Testis (tissue), 2 donors: Measurements from ENCODE around the gene FOXN4.

Experiments used
- POLR2A ChIP-seq: fragments of 450-650 bp; IDR thresholded peaks from one replicate; pipeline ENCODE4 v1.6.1; 2017; ENCODE audit warnings: antibody characterized with exemption, mild to moderate bottlenecking, moderate library complexity
- TF ChIP-seq, protein P1 (sequence below), 3 experiments: fragments of 450-650 bp in 2 of 3; fragments of 200-600 bp in 1 of 3; sonication (generic) in 1 of 3; IDR thresholded peaks; one replicate each; pipeline ENCODE4 v1.5.1; 2016 to 2019; ENCODE audit warnings: antibody characterized with exemption in 3 of 3, mild to moderate bottlenecking in 2 of 3, moderate library complexity in 1 of 3

DNA sequence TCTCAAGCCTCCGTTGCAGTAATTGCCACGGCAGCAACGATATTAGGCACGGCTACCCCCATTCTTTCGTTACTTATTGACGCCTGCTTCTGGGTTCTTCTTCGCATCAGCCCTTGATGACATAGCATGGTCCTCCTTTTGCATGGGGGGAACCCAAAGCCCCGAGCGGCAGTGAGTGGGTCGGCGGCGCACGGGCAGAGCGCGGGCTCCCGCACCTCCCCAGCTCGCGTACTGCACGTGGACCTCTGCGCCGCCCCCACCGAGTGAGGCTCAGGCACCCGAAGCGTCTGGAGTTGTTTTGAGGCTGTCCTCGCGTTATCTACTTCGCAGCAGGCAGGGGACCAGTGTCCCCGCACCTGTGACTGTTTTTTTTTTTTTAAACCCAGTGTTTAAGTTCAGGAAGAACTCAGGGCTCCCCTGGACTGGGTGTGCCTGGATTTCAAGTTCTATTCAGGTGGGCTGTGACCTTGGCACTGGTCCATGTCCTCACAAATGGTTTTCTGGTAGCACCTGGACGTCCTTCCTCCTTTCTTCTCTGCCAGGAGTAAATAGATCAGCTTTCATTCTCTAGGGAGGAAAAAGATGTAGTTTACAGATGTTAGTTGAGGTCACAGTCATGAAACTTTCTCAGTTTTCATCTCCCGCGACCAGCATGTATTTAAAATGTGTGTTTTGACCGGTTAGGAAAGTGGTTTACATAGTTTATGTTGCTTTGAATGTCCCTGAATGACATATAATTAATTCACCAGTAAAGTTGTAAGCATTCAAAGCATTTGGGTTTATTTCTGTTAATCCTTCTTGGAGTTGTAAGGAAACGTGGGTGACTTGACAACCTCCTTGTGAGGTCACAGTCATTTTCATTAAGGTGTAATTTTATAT lies 1.4 kb upstream of the FOXN4 start:
- TF ChIP-seq, protein P1, sequence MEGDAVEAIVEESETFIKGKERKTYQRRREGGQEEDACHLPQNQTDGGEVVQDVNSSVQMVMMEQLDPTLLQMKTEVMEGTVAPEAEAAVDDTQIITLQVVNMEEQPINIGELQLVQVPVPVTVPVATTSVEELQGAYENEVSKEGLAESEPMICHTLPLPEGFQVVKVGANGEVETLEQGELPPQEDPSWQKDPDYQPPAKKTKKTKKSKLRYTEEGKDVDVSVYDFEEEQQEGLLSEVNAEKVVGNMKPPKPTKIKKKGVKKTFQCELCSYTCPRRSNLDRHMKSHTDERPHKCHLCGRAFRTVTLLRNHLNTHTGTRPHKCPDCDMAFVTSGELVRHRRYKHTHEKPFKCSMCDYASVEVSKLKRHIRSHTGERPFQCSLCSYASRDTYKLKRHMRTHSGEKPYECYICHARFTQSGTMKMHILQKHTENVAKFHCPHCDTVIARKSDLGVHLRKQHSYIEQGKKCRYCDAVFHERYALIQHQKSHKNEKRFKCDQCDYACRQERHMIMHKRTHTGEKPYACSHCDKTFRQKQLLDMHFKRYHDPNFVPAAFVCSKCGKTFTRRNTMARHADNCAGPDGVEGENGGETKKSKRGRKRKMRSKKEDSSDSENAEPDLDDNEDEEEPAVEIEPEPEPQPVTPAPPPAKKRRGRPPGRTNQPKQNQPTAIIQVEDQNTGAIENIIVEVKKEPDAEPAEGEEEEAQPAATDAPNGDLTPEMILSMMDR (IDR thresholded peaks at IDR 0.05) = no peak
- TF ChIP-seq POLR2A = no peak
